Limb (tissue), 2 donors: ENCODE measurements around the gene PITPNB.

ENCODE experiments used
- DNase-seq, 2 donors: peaks; one replicate each; pipeline ENCODE4 v3.0.0-alpha.2; 2016; ENCODE audit errors: extremely low spot score in 2 of 2

Gene PITPNB

GRCh38 chr22:27919942-27920755 is 1.1 kb upstream of the PITPNB start:
- peak in 1 of 2 donors; percentile 41 for DNase-seq

- DNase-seq = peak; percentile 53 to 84
Observed at GRCh38 chr22:27918341-27919221, 475 bp downstream of the PITPNB start.

GRCh38 chr22:27915986-27916385 is 3.1 kb downstream of the PITPNB start:
- no peak for DNase-seq

GRCh38 chr22:27913162-27913741 is 5.8 kb downstream of the PITPNB start:
- no peak for DNase-seq

GRCh38 chr22:27912101-27912500 is 7.0 kb downstream of the PITPNB start:
- no peak for DNase-seq

- DNase-seq = no peak
Observed at GRCh38 chr22:27911330-27911729, 7.7 kb downstream of the PITPNB start.

- no peak for DNase-seq
Observed at GRCh38 chr22:27906241-27906640, 12.8 kb downstream of the PITPNB start.

GRCh38 chr22:27905653-27906052 is 13.4 kb downstream of the PITPNB start:
- DNase-seq = no peak

GRCh38 chr22:27903805-27904473 is 15.1 kb downstream of the PITPNB start:
- DNase-seq = no peak

GRCh38 chr22:27900153-27900552 is 18.9 kb downstream of the PITPNB start:
- DNase-seq = no peak

GRCh38 chr22:27896245-27896644 is 22.8 kb downstream of the PITPNB start:
- no peak for DNase-seq

- DNase-seq = no peak
Observed at GRCh38 chr22:27895600-27895999, 23.5 kb downstream of the PITPNB start.

- no peak for DNase-seq
Observed at GRCh38 chr22:27892811-27893210, 26.2 kb downstream of the PITPNB start.

GRCh38 chr22:27892064-27892463 is 27.0 kb downstream of the PITPNB start:
- no peak for DNase-seq

- no peak for DNase-seq
Observed at GRCh38 chr22:27888310-27888709, 30.7 kb downstream of the PITPNB start.

- no peak for DNase-seq
Observed at GRCh38 chr22:27886843-27887151, 32.3 kb downstream of the PITPNB start.

GRCh38 chr22:27885977-27886842 is 32.8 kb downstream of the PITPNB start:
- DNase-seq = no peak

GRCh38 chr22:27883656-27884350 is 35.3 kb downstream of the PITPNB start:
- no peak for DNase-seq

- no peak for DNase-seq
Observed at GRCh38 chr22:27882507-27883290, 36.4 kb downstream of the PITPNB start.
